ENCODE data around the gene MCL1.
A peak's percentile ranks its signal among the peaks of the same experiment; 100 is the strongest.
"Not testable (repeated sequence)": the region's sequence is repeated elsewhere in the genome, so short reads cannot be mapped to it uniquely, and the experiment has no call there.

The MCL1 gene

DNA sequence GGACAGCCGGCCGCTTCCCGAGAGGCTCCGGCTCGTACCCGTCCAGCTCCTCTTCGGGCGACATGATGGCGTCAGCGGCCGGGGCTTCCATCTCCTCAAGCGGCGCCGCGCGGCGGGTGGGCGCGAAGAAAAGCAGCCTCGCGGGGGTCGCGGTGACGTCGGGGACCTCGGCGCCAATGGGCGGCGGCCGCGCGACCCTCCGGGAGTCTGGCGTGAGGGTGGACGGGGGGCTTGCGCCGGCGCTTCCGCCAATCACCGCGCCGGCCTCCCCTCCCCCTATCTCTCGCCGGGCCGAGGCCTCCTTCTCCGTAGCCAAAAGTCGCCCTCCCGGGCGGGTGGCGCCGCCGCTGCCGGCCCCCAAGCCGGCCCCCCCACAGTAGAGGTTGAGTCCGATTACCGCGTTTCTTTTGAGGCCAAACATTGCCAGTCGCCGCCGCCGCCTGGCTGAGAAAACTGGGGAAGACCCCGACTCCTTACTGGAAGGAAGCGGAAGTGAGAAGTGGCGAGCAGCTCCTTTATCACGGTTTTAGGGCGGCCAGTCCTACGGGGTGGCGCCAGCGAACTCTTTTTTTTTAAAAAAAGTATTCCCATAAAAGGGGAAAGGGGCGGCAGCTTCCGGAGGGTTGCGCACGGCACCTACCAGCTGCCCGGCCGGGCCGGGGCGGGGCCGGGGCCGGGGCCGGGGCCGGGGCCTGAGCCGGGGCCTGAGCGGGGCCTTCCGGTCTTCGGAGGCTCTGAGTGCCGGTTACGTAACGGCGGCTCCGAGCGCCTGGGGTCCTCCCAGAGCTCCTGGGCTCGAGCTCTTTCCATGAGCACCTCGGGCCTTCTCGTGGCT lies at the start of gene MCL1:
Gene MCL1 (minus strand): TSS at position 501 of the 835 bp plus-strand sequence. CDS start 80 bp downstream, at position 421.
- Mint-ChIP-seq H3K27ac (peak within 1 kb of the TSS; percentile 98), H3K36me3 (ENCODE audit: low read depth) (peaks cover 52% of the 10 kb centered on the region), H3K4me3 (peak within 1 kb of the TSS; percentile 100), H3K4me1 (ENCODE audit: low read depth) (peaks cover 31% of the 10 kb centered on the region), H3K27me3 (ENCODE audit: low read depth) (no peaks in the 10 kb centered on the region), H3K9me3 (no peaks in the 10 kb centered on the region)

DNA sequence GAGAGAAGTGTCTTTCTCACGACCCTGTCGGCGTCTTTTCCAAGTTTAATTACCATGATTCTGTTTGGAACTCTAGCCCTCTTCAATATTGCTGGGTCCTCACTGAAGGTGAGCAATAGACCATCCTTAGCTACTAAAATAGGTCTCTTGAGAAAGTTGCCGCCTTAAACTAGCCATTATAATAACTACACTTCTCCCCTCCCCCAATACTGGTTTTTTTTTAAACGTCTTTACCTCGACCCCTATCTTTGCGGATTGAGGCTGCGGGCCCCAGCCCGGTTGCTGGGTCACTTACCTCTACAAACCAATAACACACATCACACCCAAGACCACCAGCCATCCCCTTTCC lies 49.3 kb upstream of the MCL1 start:
- H3K27ac Mint-ChIP-seq = no peak overlapping the region
- H3K9me3 Mint-ChIP-seq = no peaks in the 10 kb centered on the region
- peaks cover 27% of the 10 kb centered on the region for H3K36me3 Mint-ChIP-seq (ENCODE audit: low read depth)
- H3K27me3 Mint-ChIP-seq (ENCODE audit: low read depth) = no peaks in the 10 kb centered on the region
- H3K4me3 Mint-ChIP-seq = no peak overlapping the region
- peaks cover 33% of the 10 kb centered on the region for H3K4me1 Mint-ChIP-seq (ENCODE audit: low read depth)

DNA sequence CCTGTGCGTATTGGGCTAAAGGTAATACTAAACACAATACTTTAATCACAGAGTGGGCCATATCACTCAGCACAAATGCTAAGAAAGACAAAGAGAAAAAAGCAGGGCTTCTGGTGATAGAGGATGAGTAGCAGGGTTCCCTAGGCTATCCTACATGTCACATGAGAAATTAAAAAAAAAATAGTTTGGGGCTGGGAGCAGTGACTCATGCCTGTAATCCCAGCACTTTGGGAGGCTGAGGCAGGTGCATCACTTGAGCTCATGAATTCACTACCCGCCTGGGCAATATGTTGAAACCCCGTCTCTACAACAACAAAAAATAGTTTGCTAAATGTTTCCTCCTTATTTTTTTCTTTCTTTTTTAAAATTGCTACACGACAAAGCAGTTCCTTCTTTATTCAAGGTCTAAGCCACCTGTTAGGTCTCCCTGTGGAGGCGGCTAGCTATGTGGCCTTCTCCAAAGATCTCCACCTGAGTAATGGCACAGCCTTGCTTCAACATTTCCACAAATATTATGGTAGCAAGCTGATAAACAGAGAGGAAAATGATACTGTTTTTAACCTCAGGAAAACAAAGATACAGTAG lies 48.5 kb upstream of the MCL1 start:
- Mint-ChIP-seq H3K4me1 (ENCODE audit: low read depth) (peaks cover 38% of the 10 kb centered on the region), H3K4me3 (peak overlapping the region; percentile 29), H3K9me3 (no peaks in the 10 kb centered on the region), H3K27me3 (ENCODE audit: low read depth) (no peaks in the 10 kb centered on the region), H3K36me3 (ENCODE audit: low read depth) (peaks cover 32% of the 10 kb centered on the region), H3K27ac (peak overlapping the region; percentile 32)

DNA sequence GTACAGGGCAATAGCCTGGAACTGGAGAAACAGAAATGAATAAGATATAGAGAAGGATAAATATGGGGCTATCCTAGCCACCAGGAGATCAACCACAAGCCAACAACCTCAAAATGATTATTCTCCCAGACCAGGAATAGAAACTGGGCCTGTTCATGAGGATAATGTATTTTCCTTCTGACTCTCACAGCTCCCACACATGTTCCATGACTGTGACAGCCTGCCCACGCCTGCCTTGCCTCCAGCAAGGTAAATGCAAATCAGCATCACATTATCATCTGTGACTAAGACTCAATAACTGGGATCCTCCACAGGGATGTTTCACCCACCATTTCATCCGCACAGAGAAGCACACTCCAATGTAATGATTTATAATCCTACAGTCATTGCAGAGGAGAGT lies 46.7 kb upstream of the MCL1 start:
- Mint-ChIP-seq H3K4me1 (ENCODE audit: low read depth) (peaks cover 51% of the 10 kb centered on the region), H3K27ac (no peak overlapping the region), H3K4me3 (no peak overlapping the region), H3K9me3 (no peaks in the 10 kb centered on the region), H3K27me3 (ENCODE audit: low read depth) (no peaks in the 10 kb centered on the region), H3K36me3 (ENCODE audit: low read depth) (peaks cover 43% of the 10 kb centered on the region)

DNA sequence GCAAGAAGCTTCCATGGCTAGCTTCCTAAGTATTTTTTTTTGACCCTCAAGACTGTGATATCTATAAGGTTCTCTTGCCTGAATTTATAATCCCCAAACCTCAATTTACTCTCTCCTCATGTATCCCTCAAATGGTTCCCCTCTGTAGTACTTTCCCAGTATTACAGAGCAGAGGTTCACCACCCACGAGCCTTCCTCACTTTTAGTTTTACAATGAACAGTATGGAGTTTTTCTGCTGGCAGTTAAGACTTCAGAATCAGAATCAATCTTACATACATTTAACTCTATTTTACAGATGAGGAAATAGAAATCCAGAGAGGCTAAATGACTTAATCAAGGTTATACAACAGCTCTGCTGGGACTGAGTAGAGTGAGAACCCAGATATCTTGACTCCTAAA lies 45.1 kb upstream of the MCL1 start:
- H3K4me3 Mint-ChIP-seq; H3K9me3 Mint-ChIP-seq; H3K27me3 Mint-ChIP-seq (ENCODE audit: low read depth): not testable (repeated sequence)
- peaks cover 55% of the 10 kb centered on the region for H3K36me3 Mint-ChIP-seq (ENCODE audit: low read depth)
- H3K27ac Mint-ChIP-seq = peak overlapping the region; percentile 10
- H3K4me1 Mint-ChIP-seq (ENCODE audit: low read depth) = peaks cover 58% of the 10 kb centered on the region

DNA sequence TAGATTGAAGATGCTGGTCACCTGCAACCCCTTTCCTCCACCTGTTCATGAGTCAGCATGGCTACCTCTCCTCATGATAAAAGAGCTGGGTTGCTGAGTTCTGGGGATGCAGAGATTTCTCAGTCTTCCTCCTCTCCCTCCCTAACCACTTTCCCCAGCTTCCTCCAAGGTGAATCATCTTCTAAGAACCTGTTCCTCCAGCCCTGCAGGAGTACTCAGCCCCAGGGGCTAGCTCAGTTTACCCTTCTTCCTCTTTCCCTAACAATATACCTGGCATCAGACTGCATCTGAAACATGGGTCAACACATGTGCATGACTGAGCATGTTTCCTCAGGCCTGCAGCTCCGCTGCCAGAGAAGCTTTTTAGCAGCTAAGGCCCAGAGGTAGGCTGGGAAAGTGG lies 44.7 kb upstream of the MCL1 start:
- H3K9me3 Mint-ChIP-seq; H3K27me3 Mint-ChIP-seq (ENCODE audit: low read depth); H3K4me3 Mint-ChIP-seq: not testable (repeated sequence)
- Mint-ChIP-seq H3K27ac (peak overlapping the region; percentile 10), H3K4me1 (ENCODE audit: low read depth) (peaks cover 62% of the 10 kb centered on the region), H3K36me3 (ENCODE audit: low read depth) (peaks cover 59% of the 10 kb centered on the region)

DNA sequence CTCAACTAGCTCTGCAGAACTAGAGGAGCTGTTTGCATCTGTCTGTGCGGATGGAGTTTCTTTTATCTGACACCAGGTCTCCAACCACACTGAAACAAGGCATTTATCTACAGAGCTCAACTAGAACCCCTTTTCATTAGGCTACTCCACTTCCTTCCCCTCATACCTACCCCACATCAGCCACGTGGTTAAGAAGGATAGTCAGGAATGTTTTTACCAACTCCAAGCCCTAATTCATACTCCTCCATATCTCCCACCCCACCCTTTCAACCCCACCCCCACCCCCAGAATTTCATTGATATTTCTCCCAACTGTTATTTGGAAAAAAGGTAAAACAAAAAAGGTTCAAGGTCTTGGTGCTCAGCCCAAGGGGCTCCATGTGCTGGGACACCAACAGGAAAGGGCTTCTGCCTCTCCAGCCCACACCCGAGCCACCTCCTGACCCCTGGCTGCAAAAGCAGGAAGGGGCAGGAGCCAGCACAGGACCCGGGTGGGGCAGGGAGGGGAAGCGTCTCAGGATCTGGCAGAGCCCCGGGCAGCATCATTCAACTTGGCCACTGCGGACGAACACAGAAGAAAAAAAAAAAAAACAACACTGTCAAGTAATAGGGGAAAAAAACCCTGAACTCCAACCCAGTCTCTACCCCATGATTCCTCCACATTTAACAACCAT lies 43.0 kb upstream of the MCL1 start:
- Mint-ChIP-seq H3K9me3 (no peaks in the 10 kb centered on the region), H3K27me3 (ENCODE audit: low read depth) (no peaks in the 10 kb centered on the region), H3K4me1 (ENCODE audit: low read depth) (peaks cover 59% of the 10 kb centered on the region), H3K4me3 (peak overlapping the region; percentile 54), H3K27ac (peak overlapping the region; percentile 83), H3K36me3 (ENCODE audit: low read depth) (peaks cover 55% of the 10 kb centered on the region)

DNA sequence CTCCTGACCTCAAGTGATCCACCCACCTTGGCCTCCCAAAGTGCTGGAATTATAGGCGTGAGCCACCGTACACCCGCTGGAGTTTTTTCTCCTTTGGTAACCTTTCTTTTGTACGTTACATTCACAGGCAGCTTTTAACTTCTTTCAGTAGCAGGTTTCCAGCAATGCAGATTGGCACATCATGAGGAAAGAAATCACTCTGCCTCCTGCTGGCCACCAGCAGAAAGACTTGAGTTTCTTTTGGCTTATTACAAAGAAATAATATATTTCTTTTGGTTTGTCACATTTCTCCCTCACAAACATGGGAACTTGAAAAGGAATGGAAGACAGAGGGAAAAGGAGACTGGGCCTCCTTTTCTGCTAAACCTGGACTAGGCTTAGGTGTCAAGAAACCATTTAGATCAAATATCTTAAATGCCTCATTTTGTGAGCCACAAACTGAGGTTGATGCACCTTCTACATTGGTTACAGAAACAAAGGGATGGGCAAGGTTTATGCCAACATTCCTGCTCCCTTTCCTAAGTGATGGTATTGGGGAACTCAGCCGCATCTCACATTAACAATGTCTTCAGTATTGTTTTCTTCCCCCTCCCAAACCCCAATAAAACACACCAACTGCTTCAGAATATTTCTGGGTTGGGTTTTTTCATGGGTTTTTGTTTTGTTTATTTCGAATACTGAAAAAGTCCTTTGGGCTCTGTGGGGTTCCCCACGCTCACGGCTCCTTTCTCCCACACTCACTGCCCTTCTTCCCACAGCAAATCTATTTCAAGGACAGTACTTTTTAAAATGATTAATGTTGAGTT lies 42.3 kb upstream of the MCL1 start:
- no peaks in the 10 kb centered on the region for H3K27me3 Mint-ChIP-seq (ENCODE audit: low read depth)
- H3K36me3 Mint-ChIP-seq (ENCODE audit: low read depth) = peaks cover 54% of the 10 kb centered on the region
- H3K4me3 Mint-ChIP-seq = peak overlapping the region; percentile 54
- peak overlapping the region; percentile 83 for H3K27ac Mint-ChIP-seq
- H3K4me1 Mint-ChIP-seq (ENCODE audit: low read depth) = peaks cover 58% of the 10 kb centered on the region
- H3K9me3 Mint-ChIP-seq = no peaks in the 10 kb centered on the region

DNA sequence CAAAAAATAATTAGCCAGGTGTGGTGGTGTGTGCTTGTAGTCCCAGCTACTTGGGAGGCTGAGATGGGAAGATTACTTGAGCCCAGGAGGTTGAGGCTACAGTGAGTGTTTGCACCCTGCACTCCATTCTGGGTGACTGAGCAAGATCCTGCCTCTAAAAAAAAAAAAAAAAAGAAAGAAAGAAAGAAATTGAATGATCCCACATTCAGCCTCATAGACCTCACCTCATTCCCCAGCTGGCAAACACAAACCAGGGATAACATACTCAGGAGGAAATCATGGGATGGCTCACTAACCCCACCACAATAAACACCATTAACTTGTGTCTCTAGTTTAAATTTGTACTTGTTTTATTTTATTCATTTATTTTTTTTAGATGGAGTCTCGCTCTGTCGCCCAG lies 41.5 kb upstream of the MCL1 start:
- Mint-ChIP-seq H3K27ac (no peak overlapping the region), H3K36me3 (ENCODE audit: low read depth) (peaks cover 54% of the 10 kb centered on the region), H3K4me1 (ENCODE audit: low read depth) (peaks cover 60% of the 10 kb centered on the region), H3K9me3 (no peaks in the 10 kb centered on the region), H3K27me3 (ENCODE audit: low read depth) (no peaks in the 10 kb centered on the region), H3K4me3 (no peak overlapping the region)

DNA sequence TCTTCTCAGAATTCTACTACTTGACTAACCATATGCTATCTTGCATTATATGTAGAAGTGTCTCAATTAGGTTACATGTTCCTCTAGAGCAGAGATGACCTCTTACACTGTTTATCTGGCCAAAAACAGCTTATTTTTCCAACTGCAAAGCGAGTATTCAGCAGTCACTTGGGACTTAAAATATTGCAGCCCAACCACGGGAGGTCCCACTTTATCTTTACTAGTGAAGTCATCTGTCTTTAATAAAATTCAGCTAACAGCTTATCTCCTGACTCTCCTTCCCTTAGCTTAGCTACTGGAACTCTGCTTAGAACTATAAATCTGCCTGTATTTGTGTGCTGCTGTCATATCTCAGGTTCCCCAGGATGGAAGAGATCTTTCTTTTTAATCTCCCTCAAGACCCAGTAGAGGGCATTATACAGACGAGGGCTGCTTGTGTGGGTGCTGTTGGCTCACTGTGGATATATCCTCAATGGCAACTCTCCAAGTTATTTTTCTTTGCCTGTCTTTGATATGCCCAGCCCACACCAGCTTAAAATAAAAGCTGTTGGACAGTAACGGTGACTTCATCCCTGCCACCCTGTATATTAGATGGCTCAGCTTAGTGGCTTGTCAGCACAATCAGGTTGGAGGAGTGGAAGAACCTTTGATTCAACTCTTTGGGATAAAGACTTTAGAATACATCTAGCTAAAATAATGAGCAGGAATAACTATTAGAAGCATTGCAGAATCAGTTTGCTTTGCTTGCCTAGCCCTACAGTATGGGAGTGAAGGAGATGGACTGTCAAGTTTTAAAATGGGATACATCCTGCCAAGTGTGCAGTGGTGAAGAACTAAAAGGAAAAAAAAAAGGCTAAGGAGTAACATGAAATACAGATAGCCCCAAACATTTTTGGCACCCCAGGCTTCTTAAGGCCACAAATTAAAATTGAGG lies 40.4 kb upstream of the MCL1 start:
- H3K9me3 Mint-ChIP-seq = no peaks in the 10 kb centered on the region
- peak overlapping the region; percentile 35 for H3K4me3 Mint-ChIP-seq
- H3K36me3 Mint-ChIP-seq (ENCODE audit: low read depth) = peaks cover 52% of the 10 kb centered on the region

DNA sequence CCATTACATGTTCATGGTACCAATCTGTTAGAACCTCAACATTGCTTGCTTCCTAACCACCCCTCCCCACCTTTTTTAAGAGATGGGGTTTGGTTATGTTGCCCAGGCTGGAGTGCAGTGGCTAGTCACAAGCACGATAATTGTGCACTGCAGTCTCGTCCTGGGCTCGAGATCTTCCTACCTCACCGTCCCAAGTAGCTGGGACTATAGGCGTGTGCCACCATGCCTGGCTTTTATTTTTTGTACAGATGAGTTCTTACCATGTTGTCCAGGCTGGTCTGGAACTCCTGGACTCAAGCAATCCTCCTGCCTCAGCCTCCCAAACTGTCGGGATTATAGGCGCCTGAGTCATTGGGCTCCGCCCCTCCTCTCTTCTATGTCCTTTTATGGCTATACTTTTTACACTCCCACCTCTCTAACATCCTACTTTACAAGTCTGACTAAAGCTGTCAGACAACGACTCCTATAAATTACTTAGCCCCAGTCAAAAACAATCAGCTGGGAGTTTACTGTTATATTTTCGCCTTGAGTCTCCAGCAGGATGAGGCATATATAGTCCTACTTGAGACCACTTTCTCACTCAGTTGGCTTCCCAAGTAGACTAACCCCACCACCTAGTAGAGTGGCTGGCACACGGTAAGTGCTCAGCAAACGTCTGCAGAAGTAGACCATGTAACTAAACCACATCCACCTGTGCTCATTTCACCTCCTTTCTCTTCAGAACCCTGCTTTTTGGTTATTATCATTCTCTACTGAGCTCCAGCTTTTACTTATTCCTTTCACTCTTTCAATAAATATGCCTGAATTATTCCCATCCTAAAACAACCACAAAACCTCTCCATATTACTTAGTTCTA lies 36.2 kb upstream of the MCL1 start:
- H3K4me3 Mint-ChIP-seq = peak overlapping the region; percentile 30
- H3K36me3 Mint-ChIP-seq (ENCODE audit: low read depth) = peaks cover 31% of the 10 kb centered on the region
- peaks cover 63% of the 10 kb centered on the region for H3K4me1 Mint-ChIP-seq (ENCODE audit: low read depth)
- H3K27me3 Mint-ChIP-seq (ENCODE audit: low read depth) = no peaks in the 10 kb centered on the region
- H3K27ac Mint-ChIP-seq = peak overlapping the region; percentile 75
- no peaks in the 10 kb centered on the region for H3K9me3 Mint-ChIP-seq

More for the DNA sequence above, 40.4 kb upstream of the MCL1 start:
- Mint-ChIP-seq H3K27me3 (ENCODE audit: low read depth) (no peaks in the 10 kb centered on the region), H3K27ac (peak overlapping the region; percentile 49), H3K4me1 (ENCODE audit: low read depth) (peaks cover 62% of the 10 kb centered on the region)

DNA sequence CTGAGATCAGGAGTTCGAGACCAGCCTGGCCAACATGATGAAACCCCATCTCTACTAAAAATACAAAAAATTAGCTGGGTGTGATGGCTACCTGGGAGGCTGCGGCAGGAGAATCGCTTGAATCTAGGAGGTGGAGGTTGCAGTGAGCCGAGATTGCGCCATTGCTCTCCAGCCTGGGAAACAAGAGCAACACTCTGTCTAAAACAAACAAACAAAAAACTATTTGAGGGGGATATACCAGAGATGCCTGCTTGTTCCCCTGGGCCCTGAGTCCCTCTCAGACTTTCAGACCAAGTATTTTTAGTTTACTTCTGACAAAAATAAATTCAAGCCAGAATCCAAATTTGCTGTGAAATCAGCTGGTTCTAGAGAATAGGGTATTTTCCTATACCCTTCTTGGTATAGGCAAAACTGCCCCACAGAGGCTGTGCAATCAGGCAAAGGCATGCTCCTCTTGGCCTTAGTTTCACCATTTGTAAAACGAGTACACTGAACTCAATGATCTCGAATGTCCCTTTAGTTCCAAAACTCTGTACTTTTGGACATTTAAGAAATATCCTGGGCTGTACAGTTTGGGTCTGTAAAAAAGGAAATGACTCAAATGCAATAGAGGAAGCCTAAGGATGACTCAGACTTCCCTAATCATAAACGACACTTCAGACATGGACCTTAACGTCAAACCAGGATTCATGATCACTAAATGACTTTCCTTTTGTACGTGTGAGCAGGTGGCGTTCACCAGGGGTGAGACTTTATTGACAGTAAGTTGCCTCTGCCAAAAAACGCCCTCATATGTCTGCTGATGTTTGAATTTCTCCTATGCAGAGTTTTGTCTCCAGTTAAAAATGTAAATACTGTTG lies 33.9 kb upstream of the MCL1 start:
- Mint-ChIP-seq H3K27ac (peak overlapping the region; percentile 98), H3K4me3 (peak overlapping the region; percentile 48), H3K27me3 (ENCODE audit: low read depth) (no peaks in the 10 kb centered on the region), H3K4me1 (ENCODE audit: low read depth) (peaks cover 52% of the 10 kb centered on the region), H3K9me3 (no peaks in the 10 kb centered on the region), H3K36me3 (ENCODE audit: low read depth) (peaks cover 23% of the 10 kb centered on the region)
